Fibroblast of lung (primary cell): ENCODE results near the gene MGAT1.

Experiments used
- CTCF ChIP-seq, 2 donors: IDR thresholded peaks in 1 of 2; conservative IDR thresholded peaks in 1 of 2; 1 replicate in 1 of 2; 2 replicates in 1 of 2; pipeline ENCODE4 v1.5.1; 2011 to 2012; ENCODE audit warnings: low read length in 2 of 2, control low read depth in 1 of 2, inconsistent platforms in 1 of 2, low read depth in 1 of 2, mild to moderate bottlenecking in 1 of 2
- EZH2 ChIP-seq: IDR thresholded peaks from 2 replicates; pipeline ENCODE4 v1.5.1; 2012; ENCODE audit warnings: low read length, control low read depth, mild to moderate bottlenecking; ENCODE audit errors: missing control alignments

GRCh38 chr5:180818677-180819341 lies 16.2 kb upstream of the MGAT1 start:
- TF ChIP-seq CTCF (conservative IDR thresholded peaks at IDR 0.05 in 1 of 2, IDR thresholded peaks at IDR 0.05 in 1 of 2; ENCODE audit: low read depth in 1 of 2, low read length in 2 of 2) (no peak), EZH2 (no peak)
